HAP-1 (cell line): ENCODE data around the gene PIK3CA.
"Not testable (repeated sequence)": the region's sequence is repeated elsewhere in the genome, so short reads cannot be mapped to it uniquely, and the experiment has no call there.

ENCODE experiments used
- DNase-seq, 2 experiments: peaks; one replicate each; pipeline ENCODE4 v3.0.0-alpha.2; 2016 to 2020; ENCODE audit warnings: low spot score in 2 of 2
- H3K27me3 ChIP-seq: fragments of 250-450 bp; sonication (Bioruptor Pico); 2 replicates; pipeline ENCODE4 v1.5.1; 2020; ENCODE audit warnings: low read depth, mild to moderate bottlenecking, moderate library complexity
- H3K36me3 ChIP-seq: fragments of 250-450 bp; sonication (Bioruptor Pico); replicated peaks from 2 replicates; pipeline ENCODE4 v1.5.1; 2020; ENCODE audit warnings: mild to moderate bottlenecking
- H3K4me1 ChIP-seq: fragments of 250-450 bp; sonication (Bioruptor Pico); 2 replicates; pipeline ENCODE4 v1.5.1; 2020; ENCODE audit warnings: mild to moderate bottlenecking
- H3K4me3 ChIP-seq: fragments of 250-450 bp; sonication (Bioruptor Pico); 2 replicates; pipeline ENCODE4 v1.5.1; 2020; ENCODE audit warnings: mild to moderate bottlenecking, moderate library complexity
- H3K9me3 ChIP-seq: fragments of 250-450 bp; sonication (Bioruptor Pico); 2 replicates; pipeline ENCODE4 v1.5.1; 2020; ENCODE audit warnings: mild to moderate bottlenecking, moderate library complexity
- in situ Hi-C: fragments of 300-500 bp; cut with MboI; formaldehyde crosslinking; loops from 3 replicates; pipeline ENCODE4 v1.14.3; 2020; ENCODE audit warnings: low sequenced_read_pairs, inconsistent platforms, mixed read lengths

Gene PIK3CA

DNA sequence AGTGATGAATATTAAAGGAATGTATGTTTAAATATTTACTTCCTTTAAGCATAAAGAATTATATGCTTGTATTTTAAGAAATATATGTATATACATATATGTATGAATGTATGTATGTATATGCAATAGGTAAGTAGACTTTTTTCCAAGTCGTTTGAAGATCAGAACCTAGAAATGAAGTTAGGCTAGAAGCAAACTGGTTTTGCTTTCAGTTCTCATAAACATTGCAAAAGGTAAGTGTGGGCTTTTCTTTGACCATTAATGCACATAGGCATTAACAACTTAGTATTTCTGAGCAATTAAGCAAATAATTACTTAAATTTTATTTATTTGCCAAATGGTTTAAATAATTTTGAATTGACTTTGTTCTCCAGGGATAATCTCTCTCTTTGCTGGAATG lies 92.1 kb downstream of the PIK3CA start:
- H3K36me3 ChIP-seq, H3K9me3 ChIP-seq, H3K27me3 ChIP-seq, H3K4me3 ChIP-seq, in situ Hi-C loops, H3K4me1 ChIP-seq, DNase-seq: not testable (repeated sequence)

DNA sequence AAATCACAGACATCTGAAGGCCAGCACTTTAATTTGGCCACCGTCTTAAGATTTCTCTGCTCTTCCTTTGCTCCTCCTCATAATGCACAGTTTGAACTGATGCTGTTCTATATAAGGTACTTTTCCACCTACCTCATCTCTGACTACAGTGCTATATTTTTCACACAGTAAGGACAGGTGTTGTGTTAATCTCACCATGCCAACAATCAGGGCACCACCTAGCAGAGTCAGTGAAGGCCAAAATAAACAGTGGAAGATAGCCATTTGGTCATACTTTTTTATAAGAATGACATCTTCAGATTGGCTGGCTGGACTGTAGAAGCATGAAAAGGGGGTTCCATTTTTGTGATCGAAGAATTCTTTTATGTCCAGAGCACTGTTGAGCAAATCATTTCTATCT lies 94.7 kb downstream of the PIK3CA start:
- H3K4me1 ChIP-seq, in situ Hi-C loops, H3K27me3 ChIP-seq, DNase-seq, H3K9me3 ChIP-seq, H3K4me3 ChIP-seq, H3K36me3 ChIP-seq: not testable (repeated sequence)

DNA sequence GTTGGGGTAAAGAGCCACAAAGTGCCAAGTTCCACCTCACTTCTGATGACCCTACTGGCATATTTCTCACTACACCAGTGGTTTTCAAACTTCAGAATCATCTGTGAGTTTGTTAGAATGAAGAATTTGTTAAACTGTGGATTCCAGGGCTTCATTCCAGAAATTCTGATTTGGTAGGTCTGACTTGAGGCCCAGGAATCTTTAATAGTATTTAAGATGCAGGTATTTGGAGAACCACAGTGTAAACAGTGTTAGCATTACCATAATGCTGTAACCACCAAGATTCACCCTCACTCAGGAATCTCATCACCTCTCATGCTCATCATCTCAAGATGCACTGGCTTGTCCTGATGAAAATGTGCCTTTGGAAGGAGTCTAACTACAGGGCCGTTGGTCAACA lies 96.7 kb downstream of the PIK3CA start:
- H3K9me3 ChIP-seq: no peaks in the 10 kb centered on the region
- H3K27me3 ChIP-seq: no peaks in the 10 kb centered on the region
- H3K4me1 ChIP-seq: peaks cover 3% of the 10 kb centered on the region; the same call in 1 of the 2 replicates
- in situ Hi-C loops: no loop called here
- DNase-seq: no peak
- H3K4me3 ChIP-seq: no peak overlapping the region
- H3K36me3 ChIP-seq: no peaks in the 10 kb centered on the region

DNA sequence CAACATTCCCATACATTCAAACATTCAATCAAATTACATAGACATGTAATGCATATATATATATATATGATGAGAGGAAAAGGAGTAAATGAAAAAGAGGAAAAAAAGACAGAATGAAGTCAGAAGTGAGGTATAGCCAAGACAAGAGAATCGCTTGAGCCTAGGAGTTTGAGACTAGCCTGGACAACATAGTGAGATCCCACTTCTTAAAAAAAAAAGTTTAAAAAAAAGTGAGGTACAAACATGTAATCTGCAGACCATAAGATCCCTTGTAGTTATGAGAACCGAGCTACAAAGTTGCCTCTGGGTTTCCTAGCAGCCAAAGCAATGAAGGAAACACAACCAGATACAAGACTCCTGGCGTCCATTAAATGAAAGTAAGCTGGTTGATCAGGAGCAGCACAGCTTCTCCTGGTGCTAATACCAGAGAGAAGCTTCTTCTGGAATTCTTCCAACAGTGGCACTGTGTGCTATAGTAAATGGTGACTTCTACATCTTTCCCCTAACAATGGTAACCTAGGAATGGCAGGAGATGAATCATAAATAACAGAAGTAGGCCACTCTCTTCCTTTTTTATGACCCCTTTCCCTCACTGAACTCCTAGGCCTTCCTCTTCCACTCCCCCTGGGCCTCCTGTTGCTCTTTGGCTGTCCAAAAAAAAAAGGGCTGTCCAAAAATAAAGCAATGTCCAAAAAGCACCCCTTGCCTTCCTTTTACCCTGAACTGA lies 99.3 kb downstream of the PIK3CA start:
- H3K4me1 ChIP-seq: no peaks in the 10 kb centered on the region
- no peaks in the 10 kb centered on the region for H3K9me3 ChIP-seq
- no peak overlapping the region for H3K4me3 ChIP-seq
- H3K27me3 ChIP-seq: no peaks in the 10 kb centered on the region
- no peak for DNase-seq
- in situ Hi-C loops: no loop called here
- no peaks in the 10 kb centered on the region for H3K36me3 ChIP-seq

DNA sequence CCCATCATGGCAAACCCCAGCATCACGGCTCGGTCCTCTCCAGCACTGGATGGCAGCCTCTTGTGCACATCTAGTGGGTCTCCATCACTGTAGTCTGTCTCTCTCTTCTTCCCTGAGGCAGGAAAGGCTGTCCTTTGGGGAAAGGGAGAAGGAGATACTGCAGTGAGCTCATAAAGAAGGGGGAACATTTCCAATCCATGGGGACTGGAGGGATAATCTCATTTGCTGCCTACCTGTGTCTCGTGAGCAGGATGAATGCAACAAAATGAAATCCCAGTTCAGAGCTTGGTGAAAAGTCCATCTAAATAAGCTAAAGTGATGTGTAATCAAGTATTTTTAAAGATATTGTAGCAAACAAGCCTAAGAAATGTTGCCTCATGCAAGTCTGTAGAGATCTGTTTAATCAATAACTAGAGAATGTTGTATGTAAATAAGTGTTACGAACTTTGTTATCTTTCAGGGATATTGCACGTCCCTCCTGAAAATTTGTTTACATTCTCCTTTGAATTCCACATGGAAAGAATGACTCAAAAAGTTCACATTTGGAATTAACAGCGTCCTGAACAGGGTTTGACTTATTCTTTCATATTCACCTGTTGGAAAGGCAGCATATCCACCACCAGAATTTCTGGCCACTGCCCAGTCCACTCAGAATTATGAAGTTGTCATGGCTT lies 102.8 kb downstream of the PIK3CA start, which contains the start of gene KCNMB3:
Gene KCNMB3, minus strand, starts transcription at position 312 of the 674 bp plus-strand sequence. Its CDS starts 124 bp downstream, at position 188.
- Histone ChIP-seq H3K4me3 (no peak within 1 kb of the TSS), H3K27me3 (no peaks in the 10 kb centered on the region), H3K4me1 (no peaks in the 10 kb centered on the region), H3K36me3 (no peaks in the 10 kb centered on the region), H3K9me3 (no peaks in the 10 kb centered on the region)
- DNase-seq: no peak
- in situ Hi-C loops: no loop called here

DNA sequence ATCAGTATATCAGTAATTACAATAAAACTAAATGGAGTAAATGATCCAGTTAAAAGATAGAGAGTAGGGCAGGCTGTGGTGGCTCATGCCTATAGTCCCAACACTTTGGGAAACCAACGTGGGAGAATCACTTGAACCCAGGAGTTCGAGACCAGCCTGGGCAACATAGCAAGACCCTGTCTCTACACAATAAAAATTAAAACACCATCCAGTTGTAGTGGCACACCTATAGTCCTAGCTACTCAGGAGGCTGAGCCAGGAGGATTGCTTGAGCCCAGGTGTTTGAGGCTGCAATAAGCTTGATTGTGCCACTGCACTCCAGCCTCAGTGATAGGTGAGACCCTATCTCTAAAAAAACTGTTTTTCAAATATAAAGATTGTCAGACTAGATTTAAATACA lies 108.7 kb downstream of the PIK3CA start:
- no peak for DNase-seq
- Histone ChIP-seq H3K27me3 (no peaks in the 10 kb centered on the region), H3K4me3 (no peak overlapping the region), H3K36me3 (no peaks in the 10 kb centered on the region), H3K4me1 (no peaks in the 10 kb centered on the region), H3K9me3 (no peaks in the 10 kb centered on the region)
- in situ Hi-C loops: no loop called here

DNA sequence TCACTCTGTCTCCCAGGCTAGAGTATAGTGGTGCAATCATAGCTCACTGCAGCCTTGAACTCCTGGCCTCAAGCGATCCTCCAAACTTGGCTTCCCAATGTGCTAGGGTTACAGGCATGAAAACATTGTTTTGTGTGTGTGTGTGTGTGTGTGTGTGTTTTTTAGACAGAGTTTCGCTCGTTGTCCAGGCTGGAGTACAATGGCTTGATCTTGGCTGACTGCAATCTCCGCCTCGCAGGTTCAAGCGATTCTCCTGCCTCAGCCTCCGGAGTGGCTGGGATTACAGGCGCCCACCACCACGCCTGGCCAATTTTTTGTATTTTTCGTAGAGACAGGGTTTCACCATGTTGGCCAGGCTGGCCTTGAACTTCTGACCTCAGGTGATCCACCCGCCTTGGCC lies 109.6 kb downstream of the PIK3CA start:
- H3K27me3 ChIP-seq, in situ Hi-C loops, H3K9me3 ChIP-seq, H3K4me3 ChIP-seq, H3K4me1 ChIP-seq, H3K36me3 ChIP-seq, DNase-seq: not testable (repeated sequence)

DNA sequence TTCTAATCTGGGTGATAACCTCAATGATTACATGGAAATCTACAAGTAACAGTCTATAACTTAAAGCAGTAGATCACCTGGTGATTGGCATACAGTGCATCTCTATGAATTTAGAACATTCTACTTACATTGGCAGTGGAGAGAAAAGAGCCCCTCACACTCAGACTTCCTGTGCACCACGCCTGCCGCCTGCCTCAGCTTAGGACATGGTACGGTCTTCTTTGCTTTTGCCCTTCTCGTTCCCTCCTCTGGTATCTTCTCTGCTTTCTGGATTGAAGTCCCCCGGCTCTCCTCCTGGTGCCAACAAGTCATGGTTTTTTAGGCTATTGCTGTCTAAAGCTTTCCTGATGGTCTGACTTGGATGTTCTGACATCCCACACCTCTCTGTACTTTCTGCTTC lies 110.7 kb downstream of the PIK3CA start:
- Histone ChIP-seq H3K9me3 (no peaks in the 10 kb centered on the region), H3K27me3 (no peaks in the 10 kb centered on the region), H3K4me3 (no peak overlapping the region), H3K36me3 (no peaks in the 10 kb centered on the region), H3K4me1 (no peaks in the 10 kb centered on the region)
- no peak for DNase-seq
- in situ Hi-C loops: no loop called here

DNA sequence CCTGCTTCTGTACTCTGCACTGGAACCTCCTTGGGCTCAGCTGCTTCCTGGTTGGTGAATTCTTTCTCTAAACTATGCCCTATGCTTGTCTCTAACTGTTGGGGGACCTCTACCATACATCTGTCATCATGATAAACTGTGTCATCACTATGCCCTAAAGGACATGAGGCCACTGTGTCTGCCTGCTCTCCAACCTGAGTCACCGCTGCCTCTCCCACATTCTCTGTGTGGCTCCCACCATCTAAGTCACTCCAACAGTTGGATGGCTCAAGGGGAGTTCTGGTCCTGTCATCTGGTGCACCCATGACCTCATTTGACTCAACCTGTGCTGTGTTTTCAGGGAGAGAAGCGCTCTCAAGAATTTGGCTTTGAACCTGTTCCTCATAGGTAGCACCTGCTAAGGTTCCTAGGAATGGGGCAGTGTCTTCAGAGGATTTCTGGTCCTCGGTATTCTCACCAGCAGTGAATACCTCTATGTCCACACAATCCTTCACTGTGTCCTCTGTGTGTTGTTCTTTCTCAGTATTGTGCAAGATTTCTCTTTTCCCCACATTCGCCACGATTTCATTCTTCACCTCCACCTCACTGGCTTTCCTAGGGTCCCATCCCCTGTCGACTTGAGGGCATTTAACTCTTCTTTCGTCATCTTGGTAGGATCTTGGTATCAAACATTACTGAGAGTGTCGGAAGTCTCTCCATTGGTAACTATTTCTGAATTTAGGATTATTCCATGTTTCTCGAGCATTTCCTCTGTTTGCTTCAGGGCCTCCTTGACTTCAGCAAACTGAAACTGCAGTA lies 112.0 kb downstream of the PIK3CA start:
- H3K4me1 ChIP-seq, H3K9me3 ChIP-seq, H3K36me3 ChIP-seq, DNase-seq, H3K27me3 ChIP-seq, H3K4me3 ChIP-seq, in situ Hi-C loops: not testable (repeated sequence)

DNA sequence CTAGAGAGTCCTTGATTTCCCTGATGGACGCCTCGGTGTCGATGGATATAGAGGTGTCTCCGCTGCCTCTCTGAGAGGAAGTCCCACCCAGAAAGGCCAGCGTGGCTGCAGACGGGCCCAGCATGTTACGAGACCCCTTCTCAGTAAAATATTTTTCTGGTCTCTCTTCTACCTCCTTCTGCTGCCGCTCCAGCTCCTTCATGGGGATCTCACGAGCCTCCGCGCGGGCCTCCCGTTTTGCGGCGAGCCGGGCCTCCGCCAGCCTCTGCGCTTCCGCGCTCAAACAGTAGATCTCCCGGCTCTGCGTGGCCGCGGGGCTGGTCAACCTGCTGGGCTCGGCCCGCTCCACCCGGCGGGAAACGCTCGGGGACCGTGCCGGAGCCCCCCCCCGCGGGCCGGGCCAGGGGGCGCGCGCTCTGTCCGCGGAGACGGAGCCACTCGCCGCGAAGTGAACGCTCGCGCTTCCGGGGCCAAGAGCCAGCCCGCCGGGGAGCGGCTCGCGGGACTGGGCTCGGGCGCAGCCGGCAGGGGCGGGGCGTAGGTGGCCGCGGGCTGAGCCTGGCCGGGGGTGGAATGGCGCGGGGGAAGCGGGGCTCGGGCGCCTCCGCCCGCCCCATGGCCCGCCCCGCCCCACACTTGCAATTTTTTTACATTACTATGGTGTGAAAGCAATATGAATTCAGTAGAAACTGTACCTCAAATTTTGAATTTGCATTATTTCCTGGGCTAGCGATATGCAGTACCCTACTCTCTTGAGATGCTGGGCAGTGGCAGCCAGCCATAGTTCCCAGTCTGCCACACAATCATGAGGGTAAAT lies 113.0 kb downstream of the PIK3CA start:
- no peak for DNase-seq
- no peaks in the 10 kb centered on the region for H3K36me3 ChIP-seq
- H3K27me3 ChIP-seq: no peaks in the 10 kb centered on the region
- in situ Hi-C loops: no loop called here
- H3K4me1 ChIP-seq: no peaks in the 10 kb centered on the region
- no peaks in the 10 kb centered on the region for H3K9me3 ChIP-seq
- H3K4me3 ChIP-seq: no peak overlapping the region

DNA sequence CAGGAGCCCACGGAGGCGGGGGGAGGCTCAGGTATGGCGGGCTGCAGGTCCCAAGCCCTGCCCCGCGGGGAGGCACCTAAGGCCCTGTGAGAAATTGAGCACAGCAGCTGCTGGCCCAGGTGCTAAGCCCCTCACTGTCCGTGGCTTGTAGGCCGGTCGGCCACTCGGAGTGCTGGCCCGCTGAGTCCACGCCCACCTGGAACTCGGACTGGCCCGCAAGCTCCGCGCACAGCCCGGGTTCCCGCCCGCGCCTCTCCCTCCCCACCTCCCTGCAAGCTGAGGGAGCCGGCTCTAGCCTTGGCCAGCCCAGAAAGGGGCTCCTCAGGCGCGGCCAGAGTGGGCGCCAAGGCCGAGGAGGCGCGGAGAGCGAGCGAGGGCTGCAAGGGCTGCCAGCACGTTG lies 115.0 kb downstream of the PIK3CA start:
- Histone ChIP-seq H3K9me3 (no peaks in the 10 kb centered on the region), H3K27me3 (no peaks in the 10 kb centered on the region), H3K4me3 (no peak overlapping the region), H3K36me3 (no peaks in the 10 kb centered on the region), H3K4me1 (no peaks in the 10 kb centered on the region)
- in situ Hi-C loops: no loop called here
- no peak for DNase-seq

DNA sequence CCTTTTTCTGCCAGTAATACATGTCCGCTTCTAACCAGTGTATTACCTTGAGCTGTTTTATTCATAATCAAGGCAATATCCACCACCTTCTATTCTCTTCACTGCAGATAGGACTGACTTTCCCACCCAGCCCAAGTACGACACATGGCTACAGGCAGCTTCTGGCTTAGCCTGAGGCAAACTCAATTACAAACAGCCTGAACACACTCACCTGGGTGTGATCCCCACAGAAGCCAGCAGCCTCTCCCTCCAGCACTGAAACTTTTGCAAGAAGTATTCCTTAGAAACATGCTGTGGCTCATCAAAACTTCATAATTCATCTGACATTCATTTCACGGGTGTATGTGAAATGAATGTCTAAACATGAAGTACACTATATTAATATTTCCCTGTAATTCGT lies 116.3 kb downstream of the PIK3CA start:
- Histone ChIP-seq H3K36me3 (no peaks in the 10 kb centered on the region), H3K9me3 (no peaks in the 10 kb centered on the region), H3K4me3 (no peak overlapping the region), H3K4me1 (no peaks in the 10 kb centered on the region), H3K27me3 (no peaks in the 10 kb centered on the region)
- in situ Hi-C loops: no loop called here
- no peak for DNase-seq

DNA sequence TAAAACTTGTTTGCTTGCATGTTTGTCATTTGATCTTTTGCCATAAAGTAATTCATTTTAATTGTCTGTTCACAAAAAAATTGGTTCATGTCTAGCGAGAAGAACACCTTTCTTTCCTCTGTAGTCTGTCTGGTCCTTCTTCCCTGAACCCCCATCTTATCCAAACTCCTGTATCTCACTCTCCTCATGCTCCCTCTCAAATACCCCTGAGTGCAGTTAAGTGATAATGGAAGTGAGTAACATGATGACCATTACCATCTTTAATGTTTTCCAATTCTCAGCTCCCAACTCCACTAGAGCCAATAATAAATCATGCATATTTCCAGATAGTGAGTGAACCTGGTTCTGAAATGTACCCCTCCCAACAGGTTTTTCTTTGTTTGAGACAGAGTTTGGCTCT lies 116.9 kb downstream of the PIK3CA start:
- no peak for DNase-seq
- H3K27me3 ChIP-seq: no peaks in the 10 kb centered on the region
- peaks cover 3% of the 10 kb centered on the region for H3K4me1 ChIP-seq
- in situ Hi-C loops: no loop called here
- H3K36me3 ChIP-seq: no peaks in the 10 kb centered on the region
- H3K4me3 ChIP-seq: no peak overlapping the region
- no peaks in the 10 kb centered on the region for H3K9me3 ChIP-seq
